Measurements from ENCODE around the gene URAD. TPM values are rescaled to one million over a fixed set of nuclear protein-coding genes. Genes with fewer than 3 reads are reported as not detected.

Gene URAD
- total RNA-seq, 1 experiment from 2014 or later, result not detected

DNA sequence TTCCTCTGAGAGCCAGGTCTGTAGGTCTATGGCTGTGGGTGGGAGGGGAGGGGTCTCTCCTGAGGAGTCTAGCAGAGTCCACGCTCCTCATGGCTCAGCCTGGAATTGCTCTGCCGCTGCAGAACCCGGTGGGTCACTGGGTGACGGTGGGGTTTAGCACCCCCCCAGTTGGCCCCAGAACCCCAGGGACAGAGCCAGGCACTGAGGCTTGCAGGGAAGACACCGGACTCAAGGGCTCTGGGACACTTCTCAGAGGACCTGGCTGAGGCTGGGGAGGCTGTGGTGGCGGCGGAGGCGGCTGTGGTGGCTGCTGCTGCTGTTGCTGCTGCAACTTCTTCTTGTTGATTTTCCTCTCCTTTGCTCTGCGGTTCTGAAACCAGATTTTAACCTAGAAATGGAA is 25.5 kb downstream of the URAD start:
- DNase-seq, result no peak
- CTCF ChIA-PET, result no interaction called here
- peaks cover 17% of the 10 kb centered on the region for H3K4me1 ChIP-seq (ENCODE audit: insufficient read depth, low read length)
- no peak for ATAC-seq
- H3K27ac ChIP-seq (ENCODE audit: low read length), result no peak overlapping the region
- H3K27me3 ChIP-seq (ENCODE audit: low read length), result peaks cover 45% of the 10 kb centered on the region
- BruUV-seq (replicated peaks), result no TSS peak
- no peak overlapping the region for H3K4me3 ChIP-seq (ENCODE audit: low read length)
- intact Hi-C loops (cut with micrococcal nuclease), result no loop called here
- POLR2A ChIA-PET (ENCODE audit: unreplicated experiment), result no interaction called here
- H3K9me2 ChIP-seq (replicated peaks; ENCODE audit: low read length), result no peaks in the 10 kb centered on the region
- no peak overlapping the region for H3K4me2 ChIP-seq (ENCODE audit: low read length)
- no peak for TF ChIP-seq EZH2 (IDR thresholded peaks at IDR 0.05; ENCODE audit: low read length, unreplicated experiment)
- TF ChIP-seq CTCF (conservative IDR thresholded peaks at IDR 0.05; ENCODE audit: low read depth, low read length), result no peak
- TF ChIP-seq EZH2phosphoT487 (IDR thresholded peaks at IDR 0.05; ENCODE audit: borderline replicate concordance, low read length), result no peak
- H2AFZ ChIP-seq (ENCODE audit: low read length), result no peak overlapping the region
- H4K20me1 ChIP-seq (ENCODE audit: low read length), result no peaks in the 10 kb centered on the region
- no peak overlapping the region for H3K9ac ChIP-seq (ENCODE audit: low read length)
- H3K9me3 ChIP-seq (ENCODE audit: low read length), result no peaks in the 10 kb centered on the region
- no peaks in the 10 kb centered on the region for H3K79me2 ChIP-seq (ENCODE audit: low read length)
- no peaks in the 10 kb centered on the region for H3K36me3 ChIP-seq (ENCODE audit: low read depth, low read length)
- no peaks in the 10 kb centered on the region for H3F3A ChIP-seq (ENCODE audit: low read length, unreplicated experiment)

GRCh38 chr13:27962128-27962841 is 26.2 kb downstream of the URAD start:
- TF ChIP-seq EZH2 (IDR thresholded peaks at IDR 0.05; ENCODE audit: low read length, unreplicated experiment), result no peak
- TF ChIP-seq EZH2phosphoT487 (IDR thresholded peaks at IDR 0.05; ENCODE audit: borderline replicate concordance, low read length), result no peak
- TF ChIP-seq CTCF (conservative IDR thresholded peaks at IDR 0.05; ENCODE audit: low read depth, low read length), result no peak
- Histone ChIP-seq H3K9ac (ENCODE audit: low read length) (no peak overlapping the region), H3K27ac (ENCODE audit: low read length) (no peak overlapping the region), H3K4me1 (ENCODE audit: insufficient read depth, low read length) (peaks cover 22% of the 10 kb centered on the region), H3K4me3 (ENCODE audit: low read length) (no peak overlapping the region), H3K79me2 (ENCODE audit: low read length) (no peaks in the 10 kb centered on the region), H3K27me3 (ENCODE audit: low read length) (peaks cover 38% of the 10 kb centered on the region), H2AFZ (ENCODE audit: low read length) (no peak overlapping the region), H4K20me1 (ENCODE audit: low read length) (no peaks in the 10 kb centered on the region), H3K9me2 (replicated peaks; ENCODE audit: low read length) (no peaks in the 10 kb centered on the region), H3K9me3 (ENCODE audit: low read length) (no peaks in the 10 kb centered on the region), H3K36me3 (ENCODE audit: low read depth, low read length) (no peaks in the 10 kb centered on the region), H3F3A (ENCODE audit: low read length, unreplicated experiment) (no peaks in the 10 kb centered on the region), H3K4me2 (ENCODE audit: low read length) (no peak overlapping the region)
- ChIA-PET POLR2A (ENCODE audit: unreplicated experiment) (no interaction called here), CTCF (interaction anchor here (0.6 kb wide), 1 partner anchor 978 kb away, joined by 4 read pairs; no protein-coding TSS in a partner anchor)
- no peak for DNase-seq
- no TSS peak for BruUV-seq (replicated peaks)
- intact Hi-C loops (cut with micrococcal nuclease), result no loop called here
- ATAC-seq, result no peak

All from PC-3 (cell line).